Fibroblast of the aortic adventitia (primary cell): ENCODE data around the gene ZBTB21. TPM values are rescaled to one million over a fixed set of nuclear protein-coding genes. Genes with fewer than 3 reads are reported as not detected.

Experiments used
- DNase-seq: peaks from one replicate; pipeline ENCODE4 v3.0.0-alpha.2; 2010; ENCODE audit warnings: low read depth
- H3K4me3 ChIP-seq: 2 replicates; pipeline ENCODE4 v1.5.1; 2011; ENCODE audit warnings: low read depth, mild to moderate bottlenecking, control low read depth, low read length, moderate library complexity
- CTCF ChIP-seq: IDR thresholded peaks from 2 replicates; pipeline ENCODE4 v1.5.1; 2011; ENCODE audit warnings: mild to moderate bottlenecking, low read length, control low read depth, inconsistent platforms; ENCODE audit not compliant: insufficient read depth
- total RNA-seq: library from RNA; depleted of rRNA; stranded (reverse); fragments of >200 nt; gene quantifications from 2 replicates; pipeline ENCODE4 v1.2.3, GENCODE V29; 2012; ENCODE audit warnings: low replicate concordance

The ZBTB21 gene
- total RNA-seq, 1 donor = 15.4 TPM

DNA sequence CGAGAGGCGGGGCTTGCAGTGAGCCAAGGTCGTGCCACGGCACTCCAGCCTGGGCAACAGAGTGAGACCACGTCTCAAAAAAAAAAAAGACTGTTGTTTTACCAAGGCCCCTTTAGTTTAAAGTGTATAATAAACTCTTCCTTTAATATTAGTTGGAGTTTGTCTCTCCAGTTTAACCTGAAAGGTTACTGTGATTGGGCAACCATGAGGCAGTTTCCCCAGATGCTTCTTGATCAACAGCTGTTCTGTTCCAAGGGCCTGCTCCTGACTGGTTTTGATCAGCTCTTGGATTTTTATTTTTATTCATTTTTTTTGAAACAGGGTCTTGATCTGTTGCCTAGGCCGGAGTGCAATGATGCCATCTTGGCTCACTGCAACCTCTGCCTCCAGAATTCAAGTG, 38.3 kb downstream of the ZBTB21 start:
- no peak for TF ChIP-seq CTCF
- H3K4me3 ChIP-seq = no peak overlapping the region
- no peak for DNase-seq

- no peak overlapping the region for H3K4me3 ChIP-seq
- DNase-seq = no peak
- no peak for TF ChIP-seq CTCF
Observed at GRCh38 chr21:41970751-41971653, 39.2 kb downstream of the ZBTB21 start.

DNA sequence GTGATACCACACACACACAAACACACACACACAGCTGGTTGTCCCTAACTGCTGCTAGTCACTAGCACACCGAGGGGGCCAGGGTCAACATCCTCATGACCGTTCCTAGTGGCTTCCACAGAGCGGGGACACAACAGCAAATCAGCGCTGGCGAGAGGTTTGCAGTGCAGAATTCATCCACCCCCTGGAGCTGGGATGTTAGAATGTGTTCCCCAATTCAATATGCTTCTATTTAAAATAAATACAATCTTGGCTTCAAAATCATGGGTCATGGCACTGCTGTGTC, 40.1 kb downstream of the ZBTB21 start:
- no peak for TF ChIP-seq CTCF
- no peak for DNase-seq
- no peak overlapping the region for H3K4me3 ChIP-seq

DNA sequence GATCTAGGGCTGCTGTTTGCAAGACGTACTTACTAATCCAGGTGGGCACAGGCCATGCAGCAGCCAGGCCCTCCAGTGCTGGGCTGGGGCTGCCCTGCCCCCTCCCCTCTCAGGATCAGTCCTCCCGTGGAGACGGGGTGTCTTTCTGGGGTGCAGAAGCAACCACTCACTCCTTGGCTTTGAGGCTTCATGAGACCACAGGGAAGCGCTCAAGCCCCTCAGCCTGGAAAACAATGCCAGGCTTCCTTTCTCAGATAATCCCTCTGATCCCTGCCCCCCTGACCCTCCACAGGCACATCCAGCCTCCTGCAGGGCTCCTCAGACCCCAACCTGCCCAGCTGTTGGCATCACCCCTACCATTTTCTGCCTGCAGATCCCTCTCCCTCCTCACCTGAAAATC, 42.5 kb downstream of the ZBTB21 start:
- TF ChIP-seq CTCF = no peak
- H3K4me3 ChIP-seq = no peak overlapping the region
- no peak for DNase-seq

- no peak for DNase-seq
- H3K4me3 ChIP-seq = no peak overlapping the region
- no peak for TF ChIP-seq CTCF
Observed at GRCh38 chr21:41966872-41967621, 43.1 kb downstream of the ZBTB21 start.

DNA sequence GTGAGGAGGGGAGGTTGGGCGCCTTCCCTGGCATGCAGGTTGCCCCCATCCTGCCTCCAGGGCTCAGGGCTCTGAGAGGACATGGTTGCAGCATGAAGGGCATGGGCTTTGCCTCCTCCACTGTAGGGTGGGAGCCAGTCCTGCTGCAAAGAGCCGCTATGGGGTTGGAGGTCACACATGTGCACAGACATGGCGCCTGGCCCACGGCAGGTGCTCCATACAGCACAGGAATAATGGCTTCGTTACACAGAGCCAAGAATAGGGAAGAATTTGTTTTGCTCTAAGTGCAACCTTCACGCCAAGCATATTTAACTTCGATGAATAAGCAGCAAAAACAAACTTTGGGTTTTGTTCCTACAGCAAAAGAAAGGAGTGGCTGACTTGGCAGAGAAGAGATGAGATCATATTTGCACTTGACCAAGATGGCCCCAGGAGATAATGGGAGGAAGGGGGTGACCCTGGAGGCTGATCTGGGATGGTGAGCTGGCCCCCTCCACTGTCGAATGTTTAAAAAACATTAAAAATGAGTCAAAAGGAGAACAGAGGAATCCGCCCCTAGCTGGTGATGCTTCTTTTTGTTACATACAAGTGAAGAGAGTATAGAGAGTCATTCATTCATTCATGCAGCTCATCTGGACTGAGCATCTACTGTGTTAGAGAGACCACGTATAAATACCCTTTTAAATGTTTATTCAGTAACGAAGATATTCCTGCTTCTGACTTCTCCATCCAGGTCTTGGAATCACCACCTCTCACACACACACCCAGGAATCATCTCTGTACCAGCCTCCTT, 43.9 kb downstream of the ZBTB21 start:
- TF ChIP-seq CTCF = no peak
- DNase-seq = peak; percentile 15
- no peak overlapping the region for H3K4me3 ChIP-seq
